IMR-90 (cell line): Measurements from ENCODE around the gene XPO4. TPM values are rescaled to one million over a fixed set of nuclear protein-coding genes. Genes with fewer than 3 reads are reported as not detected.
"Not testable (repeated sequence)": the region's sequence is repeated elsewhere in the genome, so short reads cannot be mapped to it uniquely, and the experiment has no call there.

Experiments
- ATAC-seq: fragments of 200-7000 bp; cut with Tn5 transposase; 2 replicates; pipeline ENCODE4 v1.9.1; 2020; ENCODE audit warnings: low read depth, mild to moderate bottlenecking, moderate library complexity
- BruUV-seq: library from RNA; stranded (reverse); fragments of 400-500 nt; replicated peaks from 2 replicates; lab custom pipeline; 2021; lab: Mats Ljungman, UMichigan
- CTCF ChIA-PET: fragments of 300-600 bp; formaldehyde crosslinking; extraction: SDS; loops from one replicate; lab custom pipeline; 2021; ENCODE audit warnings: antibody characterized with exemption; lab: Yijun Ruan, JAX
- POLR2A ChIA-PET: fragments of 300-600 bp; sonication (Branson Sonifier 250); formaldehyde crosslinking; loops from one replicate; lab custom pipeline; 2022; ENCODE audit warnings: antibody characterized with exemption; ENCODE audit not compliant: unreplicated experiment; lab: Charles Lee
- DNase-seq: peaks from one replicate; pipeline ENCODE4 v3.0.0; 2013
- H2AFZ ChIP-seq: replicated peaks from 2 replicates; pipeline ENCODE3; 2013; ENCODE audit warnings: low read length, mild to moderate bottlenecking; ENCODE audit not compliant: poor library complexity
- H2AK5ac ChIP-seq: 2 replicates; pipeline ENCODE4 v1.6.1; 2013; ENCODE audit warnings: low read depth, low read length, inconsistent platforms
- H2AK9ac ChIP-seq: replicated peaks from 2 replicates; pipeline ENCODE3; 2013; ENCODE audit warnings: mild to moderate bottlenecking, low read depth, low read length, moderate library complexity; ENCODE audit not compliant: poor library complexity
- H2BK120ac ChIP-seq: 2 replicates; pipeline ENCODE4 v1.6.1; 2013; ENCODE audit warnings: low read depth, low read length, inconsistent platforms
- H2BK15ac ChIP-seq: 3 replicates; pipeline ENCODE4 v1.6.1; 2013; ENCODE audit warnings: low read depth, low read length, inconsistent platforms
- H2BK20ac ChIP-seq: 2 replicates; pipeline ENCODE4 v1.6.1; 2013; ENCODE audit warnings: low read depth, mild to moderate bottlenecking, inconsistent platforms, low read length, moderate library complexity
- H2BK5ac ChIP-seq: 2 replicates; pipeline ENCODE4 v1.6.1; 2013; ENCODE audit warnings: mild to moderate bottlenecking, low read depth, low read length, inconsistent platforms; ENCODE audit not compliant: poor library complexity, severe bottlenecking
- H3K14ac ChIP-seq: replicated peaks from 2 replicates; pipeline ENCODE4 v1.6.1; 2013; ENCODE audit warnings: low read depth, low read length, inconsistent platforms
- H3K18ac ChIP-seq: 2 replicates; pipeline ENCODE4 v1.6.1; 2013; ENCODE audit warnings: low read depth, low read length, control low read depth
- H3K23ac ChIP-seq: 2 replicates; pipeline ENCODE4 v1.6.1; 2013; ENCODE audit warnings: low read depth, low read length, inconsistent platforms
- H3K27ac ChIP-seq: 2 replicates; pipeline ENCODE4 v1.5.1; 2013; ENCODE audit warnings: mild to moderate bottlenecking, control low read depth, low read length; ENCODE audit not compliant: insufficient read depth
- H3K27me3 ChIP-seq: 2 replicates; pipeline ENCODE4 v1.6.1; 2013; ENCODE audit warnings: low read length; ENCODE audit not compliant: control insufficient read depth, insufficient read depth
- H3K36me3 ChIP-seq: 2 replicates; pipeline ENCODE4 v1.6.1; 2013; ENCODE audit warnings: low read length, mixed read lengths; ENCODE audit not compliant: control insufficient read depth, insufficient read depth
- H3K4ac ChIP-seq: 2 replicates; pipeline ENCODE4 v1.6.1; 2013; ENCODE audit warnings: low read depth, low read length, inconsistent platforms
- H3K4me1 ChIP-seq: 2 replicates; pipeline ENCODE4 v1.6.1; 2013; ENCODE audit warnings: low read length, mixed read lengths; ENCODE audit not compliant: control insufficient read depth, insufficient read depth
- H3K4me2 ChIP-seq: 2 replicates; pipeline ENCODE4 v1.6.1; 2013; ENCODE audit warnings: low read depth, mild to moderate bottlenecking, control low read depth, low read length, moderate library complexity
- H3K4me3 ChIP-seq: 2 replicates; pipeline ENCODE4 v1.5.1; 2013; ENCODE audit warnings: low read depth, mild to moderate bottlenecking, control low read depth, low read length, moderate library complexity; ENCODE audit not compliant: insufficient read depth
- H3K56ac ChIP-seq: 2 replicates; pipeline ENCODE4 v1.6.1; 2013; ENCODE audit warnings: low read length, inconsistent platforms; ENCODE audit not compliant: insufficient read depth; ENCODE audit errors: extremely low read depth
- H3K79me1 ChIP-seq, 2 experiments: 2 replicates each; pipeline ENCODE4 v1.6.1; 2013; ENCODE audit warnings: low read length in 2 of 2, inconsistent platforms in 1 of 2, low read depth in 1 of 2
- H3K9ac ChIP-seq: 2 replicates; pipeline ENCODE4 v1.6.1; 2013; ENCODE audit warnings: low read depth, low read length, control low read depth
- H3K9me1 ChIP-seq: 2 replicates; pipeline ENCODE4 v1.6.1; 2013; ENCODE audit warnings: low read length, inconsistent platforms; ENCODE audit not compliant: insufficient read depth
- H3K9me3 ChIP-seq: 2 replicates; pipeline ENCODE4 v1.6.1; 2013; ENCODE audit warnings: low read length; ENCODE audit not compliant: control insufficient read depth, insufficient read depth
- H4K20me1 ChIP-seq: 2 replicates; pipeline ENCODE4 v1.6.1; 2013; ENCODE audit warnings: low read length, inconsistent platforms; ENCODE audit not compliant: insufficient read depth
- H4K5ac ChIP-seq: 2 replicates; pipeline ENCODE4 v1.6.1; 2013; ENCODE audit warnings: mild to moderate bottlenecking, low read depth, low read length, control low read depth
- H4K8ac ChIP-seq, 2 experiments: 2 replicates each; pipeline ENCODE4 v1.6.1; 2013; ENCODE audit warnings: low read depth in 2 of 2, low read length in 2 of 2, control low read depth in 1 of 2, inconsistent platforms in 1 of 2
- H4K91ac ChIP-seq: 2 replicates; pipeline ENCODE4 v1.6.1; 2013; ENCODE audit warnings: low read depth, low read length, inconsistent platforms; ENCODE audit not compliant: insufficient read depth
- MAFK ChIP-seq: IDR thresholded peaks from 2 replicates; pipeline ENCODE4 v1.6.1; 2012; ENCODE audit warnings: low read depth, low read length, improper control_type of control experiment
- WGBS, 2 experiments: methylation state at CpG; one replicate each; pipeline versions ENCODE4 v1.1.5 to v1.1.7; 2013; ENCODE audit warnings: missing lambda C conversion rate in 2 of 2; ENCODE audit not compliant: insufficient read length in 1 of 2; ENCODE audit errors: extremely low coverage in 2 of 2; 5-methylcytosine and 5-hydroxymethylcytosine counted together
- dilution Hi-C: fragments of 300-500 bp; cut with HindIII; formaldehyde crosslinking; loops from one replicate; pipeline ENCODE4 v1.14.3; 2018; ENCODE audit warnings: low sequenced_read_pairs; ENCODE audit not compliant: unreplicated experiment
- in situ Hi-C: fragments of 300-500 bp; cut with MboI; formaldehyde crosslinking; loops from 3 replicates; pipeline ENCODE4 v1.14.3; 2019; ENCODE audit warnings: low sequenced_read_pairs, inconsistent platforms, mixed read lengths
- intact Hi-C: fragments of 100-400 bp; cut with micrococcal nuclease; formaldehyde crosslinking; loops from 2 replicates; pipeline ENCODE4 v1.10.0; 2022
- polyA plus RNA-seq, 3 experiments: library from polyadenylated mRNA; depleted of rRNA; stranded (reverse); fragments of >200 nt; gene quantifications; 2 replicates each; pipeline ENCODE4 v1.2.3, GENCODE V29; 2012; ENCODE audit warnings: low replicate concordance in 1 of 3
- total RNA-seq: library from RNA; depleted of rRNA; stranded (reverse); fragments of >200 nt; gene quantifications from 2 replicates; pipeline ENCODE4 v1.2.3, GENCODE V29; 2012

The XPO4 gene
- total and polyA plus RNA-seq, 2 of the 4 experiments (the other 2 are of a cell fraction) = 5.0 to 21.1 TPM

DNA sequence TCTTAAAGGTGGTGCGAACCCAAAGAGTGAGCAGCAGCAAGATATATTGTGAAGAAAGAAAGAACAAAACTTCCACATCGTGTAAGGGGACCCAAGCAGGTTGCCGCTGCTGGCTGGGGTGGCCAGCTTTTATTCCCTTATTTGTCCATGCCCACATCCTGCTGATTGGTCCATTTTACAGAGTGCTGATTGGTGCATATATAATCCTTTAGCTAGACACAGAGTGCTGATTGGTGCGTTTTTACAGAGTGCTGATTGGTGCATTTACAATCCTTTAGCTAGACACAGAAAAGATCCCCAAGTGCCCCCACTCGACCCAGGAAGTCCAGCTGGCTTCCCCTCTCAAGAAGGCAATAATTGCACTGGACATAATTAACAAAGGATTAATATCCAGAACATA lies 25.7 kb downstream of the XPO4 start:
- H2BK120ac ChIP-seq, H4K20me1 ChIP-seq, H3K14ac ChIP-seq, H3K18ac ChIP-seq, DNase-seq, H3K56ac ChIP-seq, POLR2A ChIA-PET, H3K4me1 ChIP-seq, H3K9ac ChIP-seq, ATAC-seq, H3K23ac ChIP-seq, H4K8ac ChIP-seq, H3K9me3 ChIP-seq, H2BK20ac ChIP-seq, CTCF ChIA-PET, H3K27me3 ChIP-seq, intact Hi-C loops, H2BK15ac ChIP-seq, in situ Hi-C loops, H3K9me1 ChIP-seq, H4K5ac ChIP-seq, H3K4me3 ChIP-seq, H3K27ac ChIP-seq, dilution Hi-C loops, H3K4ac ChIP-seq, H4K91ac ChIP-seq, H2AK5ac ChIP-seq, H2AFZ ChIP-seq, BruUV-seq, H3K36me3 ChIP-seq, H3K4me2 ChIP-seq, H2AK9ac ChIP-seq, H2BK5ac ChIP-seq: not testable (repeated sequence)
- WGBS, 2 experiments = no CpG with 5 or more reads among the region's 5 CpGs
- H3K79me1 ChIP-seq = peaks cover 33 to 45% of the 10 kb centered on the region in 2 experiments
- peak; percentile 23; the same call in 1 of the 2 replicates for TF ChIP-seq MAFK

DNA sequence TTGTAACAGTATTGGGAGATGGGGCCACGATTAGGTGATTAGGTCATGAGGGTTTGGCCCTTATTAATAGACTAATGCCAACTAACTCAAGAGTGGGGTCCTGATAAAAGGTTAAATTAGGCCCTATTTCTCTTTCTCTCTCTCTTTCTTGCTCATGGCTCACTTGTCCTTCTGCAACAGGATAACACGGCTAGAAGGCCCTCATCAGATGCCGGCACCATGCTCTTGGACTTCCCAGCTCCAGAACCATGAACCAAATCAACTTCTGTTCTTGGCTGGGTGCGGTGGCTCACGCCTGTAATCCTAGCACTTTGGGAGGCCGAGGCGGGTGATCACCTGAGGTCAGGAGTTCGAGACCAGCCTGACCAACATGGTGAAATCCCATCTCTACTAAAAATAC lies 28.1 kb downstream of the XPO4 start:
- not testable (repeated sequence) for BruUV-seq, H4K20me1 ChIP-seq, H3K56ac ChIP-seq

More for the DNA sequence above, 28.1 kb downstream of the XPO4 start:
- H3K18ac ChIP-seq, POLR2A ChIA-PET, H3K9me3 ChIP-seq, H3K27me3 ChIP-seq, H3K23ac ChIP-seq, H2BK5ac ChIP-seq, H3K9me1 ChIP-seq, H3K4me2 ChIP-seq, H3K14ac ChIP-seq, H4K5ac ChIP-seq, H2BK15ac ChIP-seq, H2BK20ac ChIP-seq, H3K4ac ChIP-seq, H4K8ac ChIP-seq, H3K27ac ChIP-seq, H2AK9ac ChIP-seq, ATAC-seq, dilution Hi-C loops, CTCF ChIA-PET, H3K36me3 ChIP-seq, H2AFZ ChIP-seq, H2AK5ac ChIP-seq, H2BK120ac ChIP-seq, DNase-seq, H3K9ac ChIP-seq, H3K4me3 ChIP-seq, H3K4me1 ChIP-seq, H4K91ac ChIP-seq, in situ Hi-C loops: not testable (repeated sequence)
- 100% methylated on average over 1 of the region's 8 CpGs; no CpG with 5 or more reads in 1 of the 2 experiments for WGBS, 2 experiments
- intact Hi-C loops = loop anchor here (5.0 kb wide), 1 partner anchor 603 kb away; no protein-coding TSS in a partner anchor
- H3K79me1 ChIP-seq = peaks cover 37 to 58% of the 10 kb centered on the region in 2 experiments
